AG09309 (cell line): ENCODE data around the gene GNGT1.

ENCODE experiments used
- DNase-seq: peaks from one replicate; pipeline ENCODE4 v3.0.0-alpha.2; 2010; ENCODE audit warnings: low read depth
- H3K4me3 ChIP-seq: 2 replicates; pipeline ENCODE4 v1.5.1; 2011; ENCODE audit warnings: mild to moderate bottlenecking, low read depth, low read length, moderate library complexity; ENCODE audit not compliant: control insufficient read depth
- CTCF ChIP-seq: IDR thresholded peaks from 2 replicates; pipeline ENCODE4 v1.5.1; 2011; ENCODE audit warnings: mild to moderate bottlenecking, low read depth, low read length, inconsistent platforms; ENCODE audit not compliant: insufficient read depth, control insufficient read depth; ENCODE audit errors: missing control alignments

The GNGT1 gene

GRCh38 chr7:93873998-93874574 lies 32.3 kb upstream of the GNGT1 start:
- TF ChIP-seq CTCF = no peak
- no peak for DNase-seq
- no peak overlapping the region for H3K4me3 ChIP-seq

- no peak for DNase-seq
- TF ChIP-seq CTCF = no peak
- H3K4me3 ChIP-seq = no peak overlapping the region
These were observed 28.6 kb upstream of the GNGT1 start for GRCh38 chr7:93877742-93878141.

GRCh38 chr7:93879356-93879755 lies 27.0 kb upstream of the GNGT1 start:
- no peak for DNase-seq
- no peak overlapping the region for H3K4me3 ChIP-seq
- no peak for TF ChIP-seq CTCF

- no peak for TF ChIP-seq CTCF
- H3K4me3 ChIP-seq = no peak overlapping the region
- DNase-seq = no peak
These were observed 23.9 kb upstream of the GNGT1 start for GRCh38 chr7:93882468-93882867.

GRCh38 chr7:93883078-93883916 lies 23.1 kb upstream of the GNGT1 start:
- no peak for DNase-seq
- TF ChIP-seq CTCF = no peak
- H3K4me3 ChIP-seq = no peak overlapping the region

GRCh38 chr7:93883917-93884345 lies 22.4 kb upstream of the GNGT1 start:
- no peak for TF ChIP-seq CTCF
- no peak overlapping the region for H3K4me3 ChIP-seq
- DNase-seq = no peak

- H3K4me3 ChIP-seq = no peak overlapping the region
- no peak for TF ChIP-seq CTCF
- no peak for DNase-seq
These were observed 21.8 kb upstream of the GNGT1 start for GRCh38 chr7:93884541-93884940.
